Activated naive CD4-positive, alpha-beta T cell treated with anti-CD3 and anti-CD28 coated beads for 36 hours (primary cell): ENCODE data around the gene PCDHGA6. TPM values are rescaled to one million over a fixed set of nuclear protein-coding genes. Genes with fewer than 3 reads are reported as not detected.
"Not testable (repeated sequence)": the region's sequence is repeated elsewhere in the genome, so short reads cannot be mapped to it uniquely, and the experiment has no call there.

Source experiments
- CTCF ChIA-PET: fragments of 350-600 bp; sonication (Branson Sonifier 250); formaldehyde crosslinking; loops from one replicate; lab custom pipeline; 2021; ENCODE audit warnings: antibody characterized with exemption; lab: Charles Lee
- DNase-seq: peaks from one replicate; pipeline ENCODE4 v3.0.0-alpha.2; 2020
- H3K27ac Mint-ChIP-seq: one replicate; pipeline ENCODE4 v1.8.0; 2021; ENCODE audit warnings: mild to moderate bottlenecking, mixed read lengths
- H3K27me3 Mint-ChIP-seq: one replicate; pipeline ENCODE4 v1.8.0; 2021; ENCODE audit warnings: low read depth, mixed read lengths
- H3K36me3 Mint-ChIP-seq: one replicate; pipeline ENCODE4 v1.8.0; 2021; ENCODE audit warnings: low read depth, mixed read lengths
- H3K4me1 Mint-ChIP-seq: one replicate; pipeline ENCODE4 v1.8.0; 2021; ENCODE audit warnings: low read depth, mixed read lengths
- H3K4me3 Mint-ChIP-seq: one replicate; pipeline ENCODE4 v1.8.0; 2021; ENCODE audit warnings: mild to moderate bottlenecking, moderate library complexity, mixed read lengths
- H3K9me3 Mint-ChIP-seq: one replicate; pipeline ENCODE4 v1.8.0; 2021; ENCODE audit warnings: mixed read lengths
- intact Hi-C: fragments of 100-400 bp; cut with micrococcal nuclease; formaldehyde crosslinking; loops from one replicate; pipeline ENCODE4 v1.15.1; 2023
- total RNA-seq, 2 experiments: library from RNA; stranded (reverse); gene quantifications; one replicate each; pipeline ENCODE4 v1.2.3, GENCODE V29; 2021

Gene PCDHGA6
- total RNA-seq, 2 experiments from 2014 or later: 0.05 to 0.07 TPM

DNA sequence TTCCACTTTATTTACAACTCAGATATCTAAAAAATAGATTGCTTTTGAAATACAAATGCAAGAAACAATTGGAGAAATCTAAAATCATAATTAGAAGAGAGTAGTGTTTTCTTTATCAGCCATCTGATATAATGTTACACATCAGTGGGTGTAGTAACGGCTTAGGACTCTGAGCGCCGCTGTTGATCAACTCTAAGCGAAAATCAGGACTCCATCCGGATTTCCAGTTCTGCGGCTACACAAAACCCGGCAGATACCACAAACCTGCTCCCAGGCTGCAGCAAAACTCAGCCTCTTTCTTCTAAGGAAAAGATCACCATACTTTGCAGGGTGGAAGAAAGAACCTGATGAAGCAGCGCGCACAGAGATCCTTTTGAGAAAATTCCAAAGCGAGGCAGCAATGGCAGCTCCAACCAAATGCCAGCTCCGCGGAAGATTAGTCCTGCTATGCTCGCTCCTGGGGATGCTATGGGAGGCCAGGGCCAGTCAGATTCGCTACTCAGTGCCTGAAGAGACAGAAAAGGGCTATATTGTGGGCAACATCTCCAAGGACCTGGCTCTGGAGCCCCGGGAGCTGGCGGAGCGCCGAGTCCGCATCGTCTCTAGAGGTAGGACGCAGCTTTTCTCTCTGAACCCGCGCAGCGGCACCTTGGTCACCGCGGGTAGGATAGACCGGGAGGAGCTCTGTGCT, 29.0 kb downstream of the PCDHGA6 start, which contains the start of gene PCDHGA9:
Gene PCDHGA9 (plus strand): TSS at position 226 of the 691 bp plus-strand sequence. CDS start 175 bp downstream, at position 401.
- peak; percentile 45 for DNase-seq
- Mint-ChIP-seq H3K27me3 (peaks cover 60% of the 10 kb centered on the region), H3K4me1 (peaks cover 5% of the 10 kb centered on the region), H3K4me3 (peak within 1 kb of the TSS; percentile 45), H3K36me3 (peaks cover 10% of the 10 kb centered on the region), H3K27ac (no peak within 1 kb of the TSS), H3K9me3 (peaks cover 21% of the 10 kb centered on the region)
- CTCF ChIA-PET: interaction anchor here (0.6 to 1.9 kb wide), 7 partner anchors 9 to 206 kb away, joined by 3 to 6 read pairs (median 3); partner anchors contain the start of genes PCDHGA10, PCDHGA2 and TAF7
- intact Hi-C loops: no loop called here

DNA sequence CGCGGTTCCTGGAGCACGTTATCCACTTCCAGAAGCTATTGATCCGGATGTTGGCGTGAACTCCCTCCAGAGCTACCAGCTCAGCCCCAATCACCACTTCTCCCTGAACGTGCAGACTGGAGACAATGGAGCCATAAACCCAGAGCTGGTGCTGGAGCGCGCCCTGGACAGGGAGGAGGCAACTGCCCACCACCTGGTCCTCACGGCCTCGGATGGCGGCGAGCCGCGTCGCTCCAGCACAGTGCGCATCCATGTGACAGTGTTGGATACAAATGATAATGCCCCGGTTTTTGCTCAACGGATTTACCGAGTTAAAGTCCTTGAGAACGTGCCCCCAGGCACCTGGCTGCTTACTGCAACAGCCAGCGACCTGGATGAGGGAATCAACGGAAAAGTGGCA, 29.7 kb downstream of the PCDHGA6 start:
- DNase-seq: no peak
- Mint-ChIP-seq H3K9me3 (peaks cover 23% of the 10 kb centered on the region), H3K27me3 (peaks cover 63% of the 10 kb centered on the region), H3K4me3 (no peak overlapping the region), H3K4me1 (peaks cover 6% of the 10 kb centered on the region), H3K27ac (no peak overlapping the region), H3K36me3 (peaks cover 11% of the 10 kb centered on the region)
- CTCF ChIA-PET: interaction anchor here (1.0 to 1.9 kb wide), 6 partner anchors 8 to 153 kb away, joined by 3 to 6 read pairs (median 4); partner anchors contain the start of genes PCDHGA10, PCDHGA2 and TAF7
- intact Hi-C loops: no loop called here

DNA sequence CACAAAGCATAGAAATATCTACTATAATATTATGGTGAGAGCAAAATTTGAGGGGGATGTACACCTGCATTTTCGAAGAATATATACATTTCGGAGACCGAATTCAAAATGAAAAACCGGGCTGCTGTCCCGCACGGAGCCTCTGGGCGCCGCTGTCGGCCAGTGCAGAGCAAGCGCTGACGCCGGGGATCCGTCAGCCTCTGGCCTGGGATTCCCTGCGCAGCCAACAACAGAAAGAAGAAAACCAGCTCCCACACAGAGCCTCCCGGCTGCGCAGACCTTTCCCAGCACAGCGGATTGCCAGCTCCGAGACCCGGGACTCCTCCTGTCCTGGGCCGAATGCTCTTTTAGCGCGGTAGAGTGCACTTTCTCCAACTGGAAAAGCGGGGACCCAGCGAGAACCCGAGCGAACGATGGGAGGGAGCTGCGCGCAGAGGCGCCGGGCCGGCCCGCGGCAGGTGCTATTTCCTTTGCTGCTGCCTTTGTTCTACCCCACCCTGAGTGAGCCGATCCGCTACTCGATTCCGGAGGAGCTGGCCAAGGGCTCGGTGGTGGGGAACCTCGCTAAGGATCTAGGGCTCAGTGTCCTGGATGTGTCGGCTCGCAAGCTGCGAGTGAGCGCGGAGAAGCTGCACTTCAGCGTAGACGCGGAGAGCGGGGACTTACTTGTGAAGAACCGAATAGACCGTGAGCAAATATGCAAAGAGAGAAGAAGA, 34.3 kb downstream of the PCDHGA6 start, which contains the start of gene PCDHGB6:
Gene PCDHGB6 (plus strand): TSS at position 232 of the 716 bp plus-strand sequence. CDS start 182 bp downstream, at position 414.
- Mint-ChIP-seq H3K27me3 (peaks cover 66% of the 10 kb centered on the region), H3K4me3 (peak within 1 kb of the TSS; percentile 48), H3K9me3 (peaks cover 19% of the 10 kb centered on the region), H3K36me3 (peaks cover 14% of the 10 kb centered on the region)
- CTCF ChIA-PET: interaction anchor here (0.7 to 2.0 kb wide), 6 partner anchors 9 to 156 kb away, joined by 3 to 9 read pairs (median 4); partner anchors contain the start of genes PCDHGA11, PCDHGB7, PCDHGC3 and TAF7
- H3K27ac Mint-ChIP-seq, H3K4me1 Mint-ChIP-seq: not testable (repeated sequence)
- intact Hi-C loops: loop anchor here (5.0 kb wide), 1 partner anchor 36 kb away; the partner anchor contains the start of genes PCDHGA6 and PCDHGB3
- peak; percentile 51 for DNase-seq

DNA sequence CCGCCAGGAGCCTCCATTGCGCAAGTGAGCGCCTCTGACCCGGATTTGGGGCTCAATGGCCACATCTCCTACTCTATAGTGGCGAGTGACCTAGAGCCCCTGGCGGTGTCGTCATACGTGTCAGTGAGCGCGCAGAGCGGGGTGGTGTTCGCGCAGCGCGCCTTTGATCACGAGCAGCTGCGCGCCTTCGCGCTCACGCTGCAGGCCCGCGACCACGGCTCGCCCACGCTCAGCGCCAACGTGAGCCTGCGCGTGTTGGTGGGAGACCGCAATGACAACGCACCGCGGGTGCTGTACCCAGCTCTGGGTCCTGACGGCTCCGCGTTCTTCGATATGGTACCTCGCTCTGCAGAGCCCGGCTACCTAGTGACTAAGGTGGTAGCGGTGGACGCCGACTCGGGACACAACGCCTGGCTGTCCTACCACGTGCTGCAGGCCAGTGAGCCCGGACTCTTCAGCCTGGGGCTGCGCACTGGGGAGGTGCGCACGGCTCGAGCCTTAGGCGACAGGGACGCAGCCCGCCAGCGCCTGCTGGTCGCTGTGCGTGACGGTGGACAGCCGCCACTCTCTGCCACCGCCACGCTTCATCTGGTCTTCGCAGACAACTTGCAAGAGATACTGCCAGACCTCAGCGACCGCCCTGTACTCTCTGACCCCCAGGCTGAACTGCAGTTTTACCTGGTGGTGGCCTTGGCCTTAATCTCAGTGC, 36.1 kb downstream of the PCDHGA6 start:
- Mint-ChIP-seq H3K27me3 (peaks cover 69% of the 10 kb centered on the region), H3K36me3 (peaks cover 17% of the 10 kb centered on the region), H3K4me3 (no peak overlapping the region), H3K27ac (no peak overlapping the region), H3K4me1 (peaks cover 14% of the 10 kb centered on the region), H3K9me3 (peaks cover 17% of the 10 kb centered on the region)
- intact Hi-C loops: loop anchor here (5.0 to 10.0 kb wide), 3 partner anchors 37 to 465 kb away; partner anchors contain the start of genes DIAPH1, PCDH1, PCDHGA6 and PCDHGB3
- DNase-seq: no peak
- CTCF ChIA-PET: interaction anchor here (0.5 kb wide), 1 partner anchor 12 kb away, joined by 3 read pairs; the partner anchor contains the start of gene PCDHGB5

DNA sequence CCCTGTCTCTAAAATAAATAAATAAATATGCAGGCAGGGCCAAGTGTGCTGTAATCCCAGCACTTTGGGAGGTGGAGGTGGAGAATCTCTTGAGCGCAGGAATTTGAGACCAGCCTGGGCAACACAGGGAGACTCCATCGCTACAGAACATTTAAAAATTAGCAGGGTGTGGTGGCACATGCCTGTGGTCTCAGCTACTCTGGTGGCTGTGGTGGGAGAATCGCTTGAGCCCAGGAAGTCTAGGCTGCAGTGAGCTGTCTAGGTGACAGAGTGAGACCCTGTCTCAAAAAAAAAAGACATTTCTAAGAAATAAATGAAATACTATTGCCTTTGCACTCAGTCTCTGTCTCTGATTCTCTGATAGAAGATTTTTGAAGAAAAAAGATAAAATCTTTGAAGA, 37.9 kb downstream of the PCDHGA6 start:
- intact Hi-C loops: loop anchor here (5.0 to 10.0 kb wide), 2 partner anchors 206 to 463 kb away; partner anchors contain the start of genes DIAPH1 and PCDH1
- Mint-ChIP-seq H3K27ac (no peak overlapping the region), H3K4me1 (peaks cover 14% of the 10 kb centered on the region), H3K36me3 (peaks cover 23% of the 10 kb centered on the region), H3K9me3 (peaks cover 17% of the 10 kb centered on the region), H3K4me3 (no peak overlapping the region), H3K27me3 (peaks cover 68% of the 10 kb centered on the region)
- CTCF ChIA-PET: interaction anchor here (0.6 to 2.7 kb wide), 6 partner anchors 8 to 101 kb away, joined by 3 to 14 read pairs (median 4); partner anchors contain the start of gene PCDHGA11
- DNase-seq: no peak

DNA sequence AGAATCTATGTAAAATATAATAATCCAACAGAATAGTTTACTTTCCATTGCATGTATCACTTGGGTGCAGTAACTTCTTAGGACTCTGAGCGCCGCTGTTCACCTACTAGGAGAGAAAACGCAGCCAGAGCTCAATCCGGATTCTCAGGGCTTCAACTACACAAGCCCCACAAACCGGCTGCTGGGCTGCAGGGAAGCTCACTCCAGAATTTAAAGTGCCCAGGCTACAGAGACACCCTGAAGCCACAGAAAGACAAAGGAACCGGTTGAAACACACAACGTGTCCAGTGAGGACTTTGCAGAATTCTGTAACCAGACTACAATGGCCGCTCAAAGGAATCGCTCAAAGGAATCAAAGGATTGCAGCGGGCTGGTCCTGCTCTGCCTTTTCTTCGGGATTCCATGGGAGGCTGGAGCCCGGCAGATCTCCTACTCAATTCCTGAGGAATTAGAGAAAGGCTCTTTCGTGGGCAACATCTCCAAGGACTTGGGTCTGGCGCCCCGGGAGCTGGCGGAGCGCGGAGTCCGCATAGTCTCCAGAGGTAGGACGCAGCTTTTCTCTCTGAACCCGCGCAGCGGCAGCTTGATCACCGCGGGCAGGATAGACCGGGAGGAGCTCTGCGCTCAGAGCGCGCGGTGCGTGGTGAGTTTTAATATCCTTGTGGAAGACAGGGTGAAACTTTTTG, 39.3 kb downstream of the PCDHGA6 start, which contains the start of gene PCDHGA10:
Gene PCDHGA10 (plus strand): TSS at position 134 of the 686 bp plus-strand sequence. CDS start 189 bp downstream, at position 323.
- peak within 1 kb of the TSS; percentile 78 for H3K4me3 Mint-ChIP-seq
- peaks cover 16% of the 10 kb centered on the region for H3K4me1 Mint-ChIP-seq
- DNase-seq: peak; percentile 73
- intact Hi-C loops: loop anchor here (1.0 to 10.0 kb wide), 6 partner anchors 92 to 462 kb away; partner anchors contain the start of genes DIAPH1, PCDH1 and TAF7
- CTCF ChIA-PET: interaction anchor here (0.6 to 7.2 kb wide), 30 partner anchors 8 to 191 kb away, joined by 3 to 45 read pairs (median 4); partner anchors contain the start of genes PCDHGA11, PCDHGA12, PCDHGA5 and PCDHGA9
- H3K9me3 Mint-ChIP-seq: peaks cover 20% of the 10 kb centered on the region
- H3K27ac Mint-ChIP-seq: no peak within 1 kb of the TSS
- peaks cover 25% of the 10 kb centered on the region for H3K36me3 Mint-ChIP-seq
- H3K27me3 Mint-ChIP-seq: peaks cover 69% of the 10 kb centered on the region

DNA sequence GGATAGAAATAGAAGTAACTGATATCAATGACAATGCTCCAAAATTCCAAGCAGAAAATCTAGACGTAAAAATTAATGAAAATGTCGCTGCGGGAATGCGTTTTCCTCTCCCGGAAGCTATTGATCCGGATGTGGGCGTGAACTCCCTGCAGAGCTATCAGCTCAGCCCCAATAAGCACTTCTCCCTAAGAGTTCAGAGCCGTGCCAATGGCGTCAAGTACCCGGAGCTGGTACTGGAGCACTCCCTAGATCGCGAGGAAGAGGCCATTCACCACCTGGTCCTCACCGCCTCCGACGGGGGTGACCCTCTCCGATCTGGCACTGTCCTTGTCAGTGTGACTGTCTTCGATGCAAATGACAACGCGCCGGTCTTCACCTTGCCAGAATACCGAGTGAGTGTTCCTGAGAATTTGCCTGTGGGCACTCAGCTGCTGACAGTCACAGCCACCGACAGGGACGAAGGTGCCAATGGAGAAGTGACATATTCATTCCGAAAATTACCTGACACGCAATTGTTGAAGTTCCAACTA, 39.9 kb downstream of the PCDHGA6 start:
- intact Hi-C loops: loop anchor here (1.0 to 10.0 kb wide), 5 partner anchors 93 to 461 kb away; partner anchors contain the start of genes DIAPH1, PCDH1 and TAF7
- H3K4me1 Mint-ChIP-seq: peaks cover 16% of the 10 kb centered on the region
- peak overlapping the region; percentile 78 for H3K4me3 Mint-ChIP-seq
- DNase-seq: no peak
- CTCF ChIA-PET: interaction anchor here (0.6 to 7.2 kb wide), 26 partner anchors 8 to 153 kb away, joined by 3 to 45 read pairs (median 5); partner anchors contain the start of genes PCDHGA11, PCDHGA12, PCDHGA5 and PCDHGA9
- no peak overlapping the region for H3K27ac Mint-ChIP-seq
- peaks cover 30% of the 10 kb centered on the region for H3K36me3 Mint-ChIP-seq
- H3K27me3 Mint-ChIP-seq: peaks cover 69% of the 10 kb centered on the region
- peaks cover 22% of the 10 kb centered on the region for H3K9me3 Mint-ChIP-seq

DNA sequence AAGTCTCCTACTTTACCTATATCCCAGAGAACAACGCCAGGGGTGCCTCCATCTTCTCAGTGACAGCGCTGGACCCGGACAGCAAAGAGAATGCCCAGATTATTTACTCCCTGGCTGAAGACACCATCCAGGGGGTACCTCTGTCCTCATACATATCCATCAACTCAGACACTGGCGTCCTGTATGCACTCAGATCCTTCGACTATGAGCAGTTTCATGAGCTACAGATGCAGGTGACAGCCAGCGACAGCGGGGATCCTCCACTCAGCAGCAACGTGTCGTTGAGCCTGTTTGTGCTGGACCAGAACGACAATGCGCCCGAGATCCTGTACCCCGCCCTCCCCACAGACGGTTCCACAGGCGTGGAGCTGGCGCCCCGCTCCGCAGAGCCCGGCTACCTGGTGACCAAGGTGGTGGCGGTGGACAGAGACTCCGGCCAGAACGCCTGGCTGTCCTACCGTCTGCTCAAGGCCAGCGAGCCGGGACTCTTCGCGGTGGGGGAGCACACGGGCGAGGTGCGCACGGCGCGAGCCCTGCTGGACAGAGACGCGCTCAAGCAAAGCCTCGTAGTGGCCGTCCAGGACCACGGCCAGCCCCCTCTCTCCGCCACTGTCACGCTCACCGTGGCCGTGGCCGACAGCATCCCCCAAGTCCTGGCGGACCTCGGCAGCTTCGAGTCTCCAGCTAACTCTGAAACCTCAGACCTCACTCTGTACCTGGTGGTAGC, 41.0 kb downstream of the PCDHGA6 start:
- H3K4me3 Mint-ChIP-seq, DNase-seq: not testable (repeated sequence)
- intact Hi-C loops: loop anchor here (5.0 to 10.0 kb wide), 2 partner anchors 203 to 460 kb away; partner anchors contain the start of genes DIAPH1 and PCDH1
- peaks cover 70% of the 10 kb centered on the region for H3K27me3 Mint-ChIP-seq
- H3K9me3 Mint-ChIP-seq: peaks cover 21% of the 10 kb centered on the region
- H3K36me3 Mint-ChIP-seq: peaks cover 27% of the 10 kb centered on the region
- H3K27ac Mint-ChIP-seq: peak overlapping the region; percentile 9
- CTCF ChIA-PET: interaction anchor here (0.8 to 7.2 kb wide), 7 partner anchors 16 to 149 kb away, joined by 3 to 45 read pairs (median 5); partner anchors contain the start of gene PCDHGA12
- H3K4me1 Mint-ChIP-seq: peaks cover 16% of the 10 kb centered on the region

DNA sequence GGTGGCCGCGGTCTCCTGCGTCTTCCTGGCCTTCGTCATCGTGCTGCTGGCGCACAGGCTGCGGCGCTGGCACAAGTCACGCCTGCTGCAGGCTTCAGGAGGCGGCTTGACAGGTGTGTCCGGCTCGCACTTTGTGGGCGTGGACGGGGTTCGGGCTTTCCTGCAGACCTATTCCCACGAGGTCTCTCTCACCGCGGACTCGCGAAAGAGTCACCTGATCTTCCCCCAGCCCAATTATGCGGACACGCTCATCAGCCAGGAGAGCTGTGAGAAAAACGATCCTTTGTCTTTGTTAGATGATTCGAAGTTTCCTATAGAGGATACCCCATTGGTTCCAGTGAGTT, 41.6 kb downstream of the PCDHGA6 start:
- CTCF ChIA-PET: interaction anchor here (0.7 to 7.2 kb wide), 3 partner anchors 15 to 152 kb away, joined by 3 to 45 read pairs (median 4); partner anchors contain the start of gene PCDHGA12
- intact Hi-C loops: loop anchor here (10.0 kb wide), 1 partner anchor 460 kb away; the partner anchor contains the start of gene PCDH1
- not testable (repeated sequence) for H3K4me3 Mint-ChIP-seq, H3K27ac Mint-ChIP-seq, DNase-seq
- peaks cover 22% of the 10 kb centered on the region for H3K9me3 Mint-ChIP-seq
- H3K27me3 Mint-ChIP-seq: peaks cover 68% of the 10 kb centered on the region
- H3K36me3 Mint-ChIP-seq: peaks cover 29% of the 10 kb centered on the region
- peaks cover 16% of the 10 kb centered on the region for H3K4me1 Mint-ChIP-seq
